GM12864 (cell line): Measurements from ENCODE around the gene SMIM38.

Source experiments
- DNase-seq: peaks from one replicate; pipeline ENCODE4 v3.0.0-alpha.2; 2011; ENCODE audit warnings: low read depth
- H3K4me3 ChIP-seq: 2 replicates; pipeline ENCODE4 v1.5.1; 2011; ENCODE audit warnings: mild to moderate bottlenecking, low read depth, low read length, control low read depth
- TF ChIP-seq, protein P1 (sequence below): IDR thresholded peaks from 2 replicates; pipeline ENCODE4 v1.5.1; 2011; ENCODE audit warnings: low read depth, mild to moderate bottlenecking, moderate library complexity, low read length, control low read depth, inconsistent platforms; ENCODE audit errors: missing control alignments

The SMIM38 gene

DNA sequence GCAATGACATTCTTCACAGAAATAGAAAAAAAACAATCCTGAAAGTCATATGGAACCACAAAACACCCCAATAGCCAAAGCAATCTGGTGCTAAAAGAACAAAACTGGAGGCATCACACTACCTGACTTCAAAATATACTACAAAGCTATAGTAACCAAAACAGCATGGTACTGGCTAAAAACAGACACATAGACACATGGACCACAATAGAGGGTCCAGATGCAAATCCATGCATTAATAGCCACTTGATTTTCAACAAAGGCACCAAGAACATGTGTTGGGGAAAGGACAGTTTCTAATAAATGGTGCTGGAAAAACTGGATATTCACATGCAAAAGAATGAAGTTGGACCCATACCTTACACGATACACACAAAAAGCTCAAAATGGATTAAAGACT is 27.9 kb upstream of the SMIM38 start:
- TF ChIP-seq, protein P1, sequence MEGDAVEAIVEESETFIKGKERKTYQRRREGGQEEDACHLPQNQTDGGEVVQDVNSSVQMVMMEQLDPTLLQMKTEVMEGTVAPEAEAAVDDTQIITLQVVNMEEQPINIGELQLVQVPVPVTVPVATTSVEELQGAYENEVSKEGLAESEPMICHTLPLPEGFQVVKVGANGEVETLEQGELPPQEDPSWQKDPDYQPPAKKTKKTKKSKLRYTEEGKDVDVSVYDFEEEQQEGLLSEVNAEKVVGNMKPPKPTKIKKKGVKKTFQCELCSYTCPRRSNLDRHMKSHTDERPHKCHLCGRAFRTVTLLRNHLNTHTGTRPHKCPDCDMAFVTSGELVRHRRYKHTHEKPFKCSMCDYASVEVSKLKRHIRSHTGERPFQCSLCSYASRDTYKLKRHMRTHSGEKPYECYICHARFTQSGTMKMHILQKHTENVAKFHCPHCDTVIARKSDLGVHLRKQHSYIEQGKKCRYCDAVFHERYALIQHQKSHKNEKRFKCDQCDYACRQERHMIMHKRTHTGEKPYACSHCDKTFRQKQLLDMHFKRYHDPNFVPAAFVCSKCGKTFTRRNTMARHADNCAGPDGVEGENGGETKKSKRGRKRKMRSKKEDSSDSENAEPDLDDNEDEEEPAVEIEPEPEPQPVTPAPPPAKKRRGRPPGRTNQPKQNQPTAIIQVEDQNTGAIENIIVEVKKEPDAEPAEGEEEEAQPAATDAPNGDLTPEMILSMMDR, result no peak
- DNase-seq, result no peak
- no peak overlapping the region for H3K4me3 ChIP-seq

DNA sequence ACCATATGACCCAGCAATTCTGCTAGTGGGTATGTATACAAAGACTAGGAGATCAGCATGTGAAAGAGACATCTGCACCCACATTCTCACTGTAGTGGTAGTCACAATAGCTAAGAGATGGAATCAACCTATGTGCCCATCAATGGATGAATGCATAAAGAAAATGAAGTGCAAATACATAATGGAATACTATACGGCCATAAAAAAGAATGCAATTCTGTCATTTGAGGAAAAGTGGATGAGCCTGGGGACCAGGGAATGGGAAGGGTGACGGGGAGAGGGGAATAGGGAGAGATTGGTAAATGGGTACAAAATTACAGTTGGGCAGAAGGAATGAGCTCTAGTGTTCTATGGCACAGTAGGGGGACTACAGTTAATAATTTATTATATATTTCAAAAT is 26.7 kb upstream of the SMIM38 start:
- H3K4me3 ChIP-seq, result no peak overlapping the region
- TF ChIP-seq, protein P1, result no peak
- DNase-seq, result no peak

DNA sequence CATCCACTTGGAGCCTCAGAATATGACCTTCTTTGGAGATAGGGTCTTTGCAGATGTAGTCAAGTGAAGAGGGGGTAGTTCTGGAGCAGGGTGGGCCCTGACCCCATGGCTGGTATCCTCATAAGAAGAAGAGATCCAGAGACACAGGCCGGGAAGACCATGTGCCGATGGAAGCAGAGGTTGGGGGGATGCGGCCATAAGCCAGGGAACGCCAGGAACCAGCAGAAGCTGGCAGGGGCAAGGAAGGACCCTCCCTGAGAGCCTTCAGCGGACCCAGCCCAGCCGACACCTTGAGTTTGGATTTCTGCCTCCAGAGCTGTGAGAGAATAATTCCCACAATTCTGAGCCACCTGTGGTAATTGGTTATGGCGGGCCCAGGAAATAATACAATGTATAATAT is 26.1 kb upstream of the SMIM38 start:
- TF ChIP-seq, protein P1, result no peak
- no peak overlapping the region for H3K4me3 ChIP-seq
- DNase-seq, result no peak

DNA sequence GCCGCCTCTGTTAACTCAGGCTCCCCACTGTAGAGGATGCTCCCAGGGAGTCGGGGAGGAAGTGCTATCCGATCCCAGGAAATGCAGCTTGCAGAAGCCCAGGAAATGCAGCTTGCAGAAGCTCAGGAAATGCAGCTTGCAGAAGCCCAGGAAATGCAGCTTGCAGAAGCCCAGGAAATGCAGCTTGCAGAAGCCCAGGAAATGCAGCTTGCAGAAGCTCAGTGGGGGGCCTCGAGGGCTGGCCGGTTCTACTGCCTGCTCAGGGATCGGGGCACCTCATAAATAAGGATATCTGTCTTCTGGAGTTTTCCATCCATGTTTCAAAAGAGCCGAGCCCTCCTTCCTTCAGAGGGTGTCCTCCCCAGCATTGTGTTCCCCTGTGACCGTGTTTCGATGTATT is 25.1 kb upstream of the SMIM38 start:
- TF ChIP-seq, protein P1, result no peak
- no peak overlapping the region for H3K4me3 ChIP-seq
- no peak for DNase-seq

DNA sequence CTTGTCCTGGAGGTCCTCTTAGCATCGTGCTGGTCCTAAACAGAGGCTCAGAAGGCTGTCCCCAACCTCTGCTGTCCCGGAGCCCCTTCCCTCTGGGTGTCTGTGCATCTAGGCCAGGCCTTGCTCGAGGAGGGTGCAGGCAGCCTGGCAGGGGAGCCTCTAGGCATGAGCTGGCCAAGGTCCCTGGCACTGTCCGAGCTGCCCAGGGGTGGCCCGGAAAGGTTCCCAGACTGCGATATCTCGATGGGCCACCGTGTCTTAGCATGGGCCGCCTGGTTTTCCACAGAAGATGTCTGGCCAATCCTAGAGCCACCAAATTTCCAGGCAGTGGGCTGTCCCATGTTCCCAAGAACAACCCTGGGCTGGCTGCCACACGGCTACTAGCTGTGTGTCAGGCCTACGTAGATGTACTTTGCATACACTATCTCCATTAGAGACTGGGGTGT is 24.6 kb upstream of the SMIM38 start:
- no peak for DNase-seq
- TF ChIP-seq, protein P1, result no peak
- no peak overlapping the region for H3K4me3 ChIP-seq

DNA sequence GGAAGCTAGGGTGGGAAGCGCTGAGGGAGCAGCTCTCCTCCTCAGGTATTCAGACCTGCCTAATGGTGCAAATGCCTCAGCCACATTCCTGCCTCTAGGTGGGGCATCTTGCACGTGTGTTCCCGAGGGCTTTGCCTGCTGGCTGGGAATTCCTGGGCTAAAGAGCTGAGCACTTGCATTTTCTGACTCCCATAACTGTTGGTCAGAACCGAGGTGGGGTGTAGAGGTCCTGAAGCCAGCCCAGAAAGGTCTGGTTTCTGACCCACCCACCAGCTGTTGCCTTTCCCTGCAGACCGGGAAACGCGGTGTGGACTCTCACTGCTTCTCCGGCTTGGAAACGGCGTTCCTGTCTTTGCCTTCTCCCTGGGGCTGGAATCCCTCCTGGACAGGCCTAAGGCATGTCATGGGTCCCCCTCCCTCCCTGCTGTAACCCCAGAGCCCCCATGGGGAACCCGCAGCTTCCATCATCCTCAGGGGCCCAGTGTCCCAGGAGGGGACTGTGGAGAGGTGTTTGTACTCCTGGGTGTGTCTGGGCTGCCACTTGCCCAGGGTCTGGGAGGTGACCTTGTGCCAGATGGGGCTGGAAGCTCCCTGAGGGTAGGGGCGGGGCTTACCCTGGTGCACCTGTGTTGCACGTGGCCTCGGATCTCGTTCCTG is 24.0 kb upstream of the SMIM38 start:
- TF ChIP-seq, protein P1, result peak; percentile 68
- DNase-seq, result no peak
- no peak overlapping the region for H3K4me3 ChIP-seq

DNA sequence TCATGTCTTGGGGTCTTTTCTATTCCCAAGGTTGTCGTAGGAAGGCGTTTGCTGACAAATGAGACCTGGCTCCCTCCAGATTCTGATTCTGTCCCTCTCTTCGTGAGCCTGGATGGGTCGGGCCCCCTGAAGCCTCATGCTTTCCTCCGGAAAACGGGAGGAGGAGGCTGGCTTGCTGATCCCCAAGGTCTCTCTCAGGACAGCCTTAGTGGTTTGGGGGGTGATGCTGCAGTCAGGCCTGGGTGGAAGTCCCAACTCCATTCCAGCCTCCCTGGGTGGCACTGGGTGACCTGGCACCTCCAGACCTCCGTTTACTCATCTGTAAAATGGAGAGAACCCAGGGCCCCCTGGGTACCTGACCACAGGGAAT is 23.4 kb upstream of the SMIM38 start:
- TF ChIP-seq, protein P1, result no peak
- H3K4me3 ChIP-seq, result no peak overlapping the region
- DNase-seq, result no peak
